Gastrocnemius medialis (tissue), 4 donors: ENCODE data around the gene STX7.

Experiments
- POLR2A ChIP-seq, 2 donors: fragments of 450-650 bp; IDR thresholded peaks; one replicate each; pipeline ENCODE4 v1.6.1; 2017; ENCODE audit warnings: antibody characterized with exemption in 2 of 2, mild to moderate bottlenecking in 2 of 2, moderate library complexity in 2 of 2
- TF ChIP-seq, protein P1 (sequence below), 5 experiments: fragments of 450-650 bp in 3 of 5; fragments of 200-600 bp in 2 of 5; sonication (generic) in 2 of 5; IDR thresholded peaks in 4 of 5; conservative IDR thresholded peaks in 1 of 5; 1 replicate in 4 of 5; 2 replicates in 1 of 5; pipeline ENCODE4 v1.5.1; 2016 to 2019; ENCODE audit warnings: antibody characterized with exemption in 5 of 5, mild to moderate bottlenecking in 3 of 5, moderate library complexity in 3 of 5

DNA sequence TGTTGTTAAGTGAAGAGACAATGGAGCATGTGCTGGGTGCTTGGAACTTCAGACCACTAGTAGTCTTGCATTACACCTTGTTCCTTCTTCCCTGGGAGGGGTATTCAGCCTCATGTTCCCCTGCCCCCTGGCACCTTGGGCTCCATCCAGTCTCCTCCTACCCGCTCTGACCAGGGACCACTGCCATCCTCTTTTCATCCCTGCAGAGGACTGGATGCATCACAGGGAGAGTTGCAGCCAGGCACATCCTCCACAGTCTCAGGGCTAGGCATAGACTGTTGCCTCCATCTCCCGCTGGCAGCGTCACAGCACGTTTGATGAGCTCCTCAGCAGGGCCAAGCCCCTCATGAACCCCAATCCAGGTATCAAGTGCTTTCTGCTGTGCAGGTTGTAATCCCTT is 38.3 kb upstream of the STX7 start:
- TF ChIP-seq POLR2A (IDR thresholded peaks at IDR 0.05) = no peak
- TF ChIP-seq, protein P1, sequence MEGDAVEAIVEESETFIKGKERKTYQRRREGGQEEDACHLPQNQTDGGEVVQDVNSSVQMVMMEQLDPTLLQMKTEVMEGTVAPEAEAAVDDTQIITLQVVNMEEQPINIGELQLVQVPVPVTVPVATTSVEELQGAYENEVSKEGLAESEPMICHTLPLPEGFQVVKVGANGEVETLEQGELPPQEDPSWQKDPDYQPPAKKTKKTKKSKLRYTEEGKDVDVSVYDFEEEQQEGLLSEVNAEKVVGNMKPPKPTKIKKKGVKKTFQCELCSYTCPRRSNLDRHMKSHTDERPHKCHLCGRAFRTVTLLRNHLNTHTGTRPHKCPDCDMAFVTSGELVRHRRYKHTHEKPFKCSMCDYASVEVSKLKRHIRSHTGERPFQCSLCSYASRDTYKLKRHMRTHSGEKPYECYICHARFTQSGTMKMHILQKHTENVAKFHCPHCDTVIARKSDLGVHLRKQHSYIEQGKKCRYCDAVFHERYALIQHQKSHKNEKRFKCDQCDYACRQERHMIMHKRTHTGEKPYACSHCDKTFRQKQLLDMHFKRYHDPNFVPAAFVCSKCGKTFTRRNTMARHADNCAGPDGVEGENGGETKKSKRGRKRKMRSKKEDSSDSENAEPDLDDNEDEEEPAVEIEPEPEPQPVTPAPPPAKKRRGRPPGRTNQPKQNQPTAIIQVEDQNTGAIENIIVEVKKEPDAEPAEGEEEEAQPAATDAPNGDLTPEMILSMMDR (IDR thresholded peaks at IDR 0.05 in 4 of 5, conservative IDR thresholded peaks at IDR 0.05 in 1 of 5) = no peak
